HepG2 (cell line): Measurements from ENCODE around the gene QSER1. TPM values are rescaled to one million over a fixed set of nuclear protein-coding genes. Genes with fewer than 3 reads are reported as not detected.

Source experiments
- AHR ChIP-seq: IDR thresholded peaks from 2 replicates; pipeline ENCODE4 v1.6.1; 2018; ENCODE audit warnings: missing genetic modification reagents, missing compliant biosample characterization
- ATM ChIP-seq: fragments of 450-650 bp; IDR thresholded peaks from 2 replicates; pipeline ENCODE4 v1.7.1; 2017; ENCODE audit warnings: mild to moderate bottlenecking, borderline replicate concordance
- ELF3 ChIP-seq: IDR thresholded peaks from 2 replicates; pipeline ENCODE4 v1.6.1; 2016; ENCODE audit warnings: missing genetic modification reagents, missing compliant biosample characterization
- HOXA3 ChIP-seq: sonication (generic); formaldehyde crosslinking; IDR thresholded peaks from 2 replicates; pipeline ENCODE4 v1.5.0; 2020; ENCODE audit warnings: missing genetic modification reagents
- KLF9 ChIP-seq: IDR thresholded peaks from 2 replicates; pipeline ENCODE4 v1.6.1; 2016; ENCODE audit warnings: low read depth
- NCOA5 ChIP-seq: sonication (generic); formaldehyde crosslinking; IDR thresholded peaks from 2 replicates; pipeline ENCODE4 v1.4.0; 2020; ENCODE audit warnings: missing genetic modification reagents
- PCBP2 ChIP-seq: fragments of 200-400 bp; formaldehyde crosslinking; optimal IDR thresholded peaks from 2 replicates; pipeline ENCODE3; 2018; ENCODE audit warnings: low read length, low read depth; ENCODE audit not compliant: poor library complexity, severe bottlenecking
- PRDM4 ChIP-seq: sonication (generic); formaldehyde crosslinking; IDR thresholded peaks from 2 replicates; pipeline ENCODE4 v1.9.0; 2021; ENCODE audit warnings: missing genetic modification reagents, borderline replicate concordance
- REPIN1 ChIP-seq: sonication (generic); formaldehyde crosslinking; IDR thresholded peaks from 2 replicates; pipeline ENCODE4 v1.8.0; 2022; ENCODE audit warnings: missing genetic modification reagents, low read depth, mild to moderate bottlenecking, borderline replicate concordance
- SIX4 ChIP-seq: sonication (generic); formaldehyde crosslinking; IDR thresholded peaks from 2 replicates; pipeline ENCODE4 v1.4.0; 2020; ENCODE audit warnings: missing genetic modification reagents
- SRY ChIP-seq: sonication (generic); formaldehyde crosslinking; IDR thresholded peaks from 2 replicates; pipeline ENCODE4 v1.8.0; 2022; ENCODE audit warnings: mild to moderate bottlenecking, missing genetic modification reagents
- YEATS2 ChIP-seq: sonication (generic); formaldehyde crosslinking; IDR thresholded peaks from 2 replicates; pipeline ENCODE4 v1.4.0; 2020; ENCODE audit warnings: missing genetic modification reagents, borderline replicate concordance
- ZFP36 ChIP-seq: fragments of 150-350 bp; IDR thresholded peaks from 2 replicates; pipeline ENCODE4 v1.6.1; 2018; ENCODE audit warnings: borderline replicate concordance, low read length, low read depth; ENCODE audit not compliant: partially characterized antibody
- ZNF232 ChIP-seq: sonication (generic); formaldehyde crosslinking; IDR thresholded peaks from 2 replicates; pipeline ENCODE4 v1.4.0; 2020; ENCODE audit warnings: missing genetic modification reagents, borderline replicate concordance
- ZNF597 ChIP-seq: sonication (generic); formaldehyde crosslinking; IDR thresholded peaks from 2 replicates; pipeline ENCODE4 v1.5.0; 2020; ENCODE audit warnings: missing genetic modification reagents
- ZNF660 ChIP-seq: sonication (generic); formaldehyde crosslinking; IDR thresholded peaks from 2 replicates; pipeline ENCODE4 v1.5.1; 2020; ENCODE audit warnings: mild to moderate bottlenecking, low read depth, missing genetic modification reagents, borderline replicate concordance
- ZNF747 ChIP-seq: sonication (generic); formaldehyde crosslinking; IDR thresholded peaks from 2 replicates; pipeline ENCODE4 v1.8.1; 2023; ENCODE audit warnings: missing genetic modification reagents, mild to moderate bottlenecking, borderline replicate concordance
- ZNF788 ChIP-seq: sonication (generic); formaldehyde crosslinking; IDR thresholded peaks from 2 replicates; pipeline ENCODE4 v1.5.0; 2020; ENCODE audit warnings: mild to moderate bottlenecking, missing genetic modification reagents, borderline replicate concordance
- polyA plus RNA-seq, 8 experiments: library from polyadenylated mRNA; depleted of rRNA in 3 of 8; stranded (reverse) in 7 of 8; unstranded in 1 of 8; fragments of >200 nt; fragmentation: Illumina TruSeq in 4 of 8; extraction: Trizol in 4 of 8; gene quantifications; 2 replicates each; pipeline versions ENCODE4 v1.2.1 to v1.2.3, GENCODE V29; 2011 to 2016; ENCODE audit warnings: low read depth in 4 of 8, missing spikeins in 1 of 8, mixed read lengths in 1 of 8; ENCODE audit not compliant: insufficient read depth in 1 of 8
- total RNA-seq, 5 experiments: library from RNA; depleted of rRNA; stranded (reverse); fragments of >200 nt; fragmentation: Illumina TruSeq; extraction: Trizol; gene quantifications; 2 replicates each; pipeline ENCODE4 v1.2.3, GENCODE V29; 2016; ENCODE audit warnings: low read depth in 1 of 5
- TF ChIP-seq, protein P1 (sequence below): sonication (generic); formaldehyde crosslinking; IDR thresholded peaks from 2 replicates; pipeline ENCODE4 v1.5.1; 2020; ENCODE audit warnings: mild to moderate bottlenecking, moderate library complexity, missing genetic modification reagents
- TF ChIP-seq, protein P2 (sequence below): sonication (generic); formaldehyde crosslinking; IDR thresholded peaks from 2 replicates; pipeline ENCODE4 v1.5.1; 2020; ENCODE audit warnings: missing genetic modification reagents, mild to moderate bottlenecking, borderline replicate concordance
- TF ChIP-seq, protein P3 (sequence below): sonication (generic); formaldehyde crosslinking; conservative IDR thresholded peaks from 2 replicates; pipeline ENCODE4 v1.8.1; 2023; ENCODE audit warnings: missing genetic modification reagents

Gene QSER1
- total and polyA plus RNA-seq, 2 of the 13 experiments (the other 11 are each of a cell fraction or from before 2014, with no cell fraction given): 8.9 to 17.3 TPM

DNA sequence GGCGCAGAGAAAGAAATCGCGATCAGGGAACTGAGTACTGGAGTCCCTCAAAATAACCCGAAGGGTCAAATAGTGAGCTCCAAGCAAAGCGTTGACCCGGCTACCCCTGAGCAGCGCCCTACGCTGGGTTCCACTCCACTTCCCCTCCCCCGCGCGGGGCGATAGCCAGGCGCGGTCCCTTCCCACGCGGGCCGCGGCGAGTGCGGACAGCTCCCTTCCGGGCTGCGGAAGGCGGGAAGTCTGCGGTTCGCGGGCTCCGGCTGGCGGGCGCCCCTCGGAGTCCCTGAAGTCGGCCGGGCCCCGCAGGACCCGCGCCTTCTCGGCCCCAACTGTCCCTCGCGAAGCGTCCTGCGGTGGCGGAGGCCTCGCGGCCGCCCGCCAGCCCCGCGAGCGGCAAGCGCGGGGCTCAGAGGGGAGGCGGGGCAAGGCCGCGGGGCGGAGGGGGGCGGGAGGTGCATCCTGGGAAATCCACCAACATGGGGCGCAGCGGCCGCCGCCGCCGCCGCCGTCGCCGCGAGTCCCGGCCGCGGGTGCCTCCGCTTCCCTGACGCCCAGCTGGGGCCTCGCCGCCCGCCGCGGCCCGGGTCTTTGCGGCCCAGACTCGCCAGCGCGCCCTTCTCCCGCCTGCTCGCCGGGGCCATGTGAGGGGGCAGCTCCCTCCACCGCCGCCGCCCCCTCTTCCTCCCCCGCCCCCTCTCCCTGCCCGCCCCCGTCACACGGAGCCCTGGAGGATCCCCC lies at the start of gene QSER1 (continued):
- TF ChIP-seq, protein P1, sequence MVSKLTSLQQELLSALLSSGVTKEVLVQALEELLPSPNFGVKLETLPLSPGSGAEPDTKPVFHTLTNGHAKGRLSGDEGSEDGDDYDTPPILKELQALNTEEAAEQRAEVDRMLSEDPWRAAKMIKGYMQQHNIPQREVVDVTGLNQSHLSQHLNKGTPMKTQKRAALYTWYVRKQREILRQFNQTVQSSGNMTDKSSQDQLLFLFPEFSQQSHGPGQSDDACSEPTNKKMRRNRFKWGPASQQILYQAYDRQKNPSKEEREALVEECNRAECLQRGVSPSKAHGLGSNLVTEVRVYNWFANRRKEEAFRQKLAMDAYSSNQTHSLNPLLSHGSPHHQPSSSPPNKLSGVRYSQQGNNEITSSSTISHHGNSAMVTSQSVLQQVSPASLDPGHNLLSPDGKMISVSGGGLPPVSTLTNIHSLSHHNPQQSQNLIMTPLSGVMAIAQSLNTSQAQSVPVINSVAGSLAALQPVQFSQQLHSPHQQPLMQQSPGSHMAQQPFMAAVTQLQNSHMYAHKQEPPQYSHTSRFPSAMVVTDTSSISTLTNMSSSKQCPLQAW (CRISPR knock-in tag): no peak
- TF ChIP-seq, protein P2, sequence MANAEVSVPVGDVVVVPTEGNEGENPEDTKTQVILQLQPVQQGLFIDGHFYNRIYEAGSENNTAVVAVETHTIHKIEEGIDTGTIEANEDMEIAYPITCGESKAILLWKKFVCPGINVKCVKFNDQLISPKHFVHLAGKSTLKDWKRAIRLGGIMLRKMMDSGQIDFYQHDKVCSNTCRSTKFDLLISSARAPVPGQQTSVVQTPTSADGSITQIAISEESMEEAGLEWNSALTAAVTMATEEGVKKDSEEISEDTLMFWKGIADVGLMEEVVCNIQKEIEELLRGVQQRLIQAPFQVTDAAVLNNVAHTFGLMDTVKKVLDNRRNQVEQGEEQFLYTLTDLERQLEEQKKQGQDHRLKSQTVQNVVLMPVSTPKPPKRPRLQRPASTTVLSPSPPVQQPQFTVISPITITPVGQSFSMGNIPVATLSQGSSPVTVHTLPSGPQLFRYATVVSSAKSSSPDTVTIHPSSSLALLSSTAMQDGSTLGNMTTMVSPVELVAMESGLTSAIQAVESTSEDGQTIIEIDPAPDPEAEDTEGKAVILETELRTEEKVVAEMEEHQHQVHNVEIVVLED: peak; percentile 48; the same call in 1 of the 2 replicates
- TF ChIP-seq AHR (CRISPR knock-in tag): no peak
- no peak for TF ChIP-seq NCOA5
- no peak for TF ChIP-seq ZNF660 (CRISPR knock-in tag)
- TF ChIP-seq REPIN1 (CRISPR knock-in tag): no peak
- no peak for TF ChIP-seq ZNF788
- peak; percentile 19; the same call in 1 of the 2 replicates for TF ChIP-seq ELF3 (CRISPR knock-in tag)
- TF ChIP-seq YEATS2 (CRISPR knock-in tag): no peak; the same call in 1 of the 2 replicates
- peak; percentile 57; the same call in 1 of the 2 replicates for TF ChIP-seq SRY
- TF ChIP-seq ZNF747: no peak
- no peak for TF ChIP-seq PCBP2
- TF ChIP-seq, protein P3, sequence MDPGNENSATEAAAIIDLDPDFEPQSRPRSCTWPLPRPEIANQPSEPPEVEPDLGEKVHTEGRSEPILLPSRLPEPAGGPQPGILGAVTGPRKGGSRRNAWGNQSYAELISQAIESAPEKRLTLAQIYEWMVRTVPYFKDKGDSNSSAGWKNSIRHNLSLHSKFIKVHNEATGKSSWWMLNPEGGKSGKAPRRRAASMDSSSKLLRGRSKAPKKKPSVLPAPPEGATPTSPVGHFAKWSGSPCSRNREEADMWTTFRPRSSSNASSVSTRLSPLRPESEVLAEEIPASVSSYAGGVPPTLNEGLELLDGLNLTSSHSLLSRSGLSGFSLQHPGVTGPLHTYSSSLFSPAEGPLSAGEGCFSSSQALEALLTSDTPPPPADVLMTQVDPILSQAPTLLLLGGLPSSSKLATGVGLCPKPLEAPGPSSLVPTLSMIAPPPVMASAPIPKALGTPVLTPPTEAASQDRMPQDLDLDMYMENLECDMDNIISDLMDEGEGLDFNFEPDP (CRISPR knock-in tag): no peak
- TF ChIP-seq HOXA3 (CRISPR knock-in tag): no peak
- TF ChIP-seq ZNF597: no peak
- 0 out of 2 replicates have a peak, but pooled peaks have one; percentile 22 for TF ChIP-seq ZNF232 (CRISPR knock-in tag)
- no peak for TF ChIP-seq ZFP36
- TF ChIP-seq KLF9 (CRISPR knock-in tag): no peak
- no peak for TF ChIP-seq PRDM4 (CRISPR knock-in tag)
- no peak for TF ChIP-seq ATM
- TF ChIP-seq SIX4 (CRISPR knock-in tag): no peak
